Tibial nerve (tissue), 3 donors: ENCODE data around the gene CDCA5.

Experiments used
- CTCF ChIP-seq, 5 experiments: fragments of 200-600 bp in 3 of 5; fragments of 450-650 bp in 2 of 5; sonication (generic) in 3 of 5; IDR thresholded peaks; one replicate each; pipeline ENCODE4 v1.5.1; 2016 to 2019; ENCODE audit warnings: antibody characterized with exemption in 5 of 5, mild to moderate bottlenecking in 3 of 5, moderate library complexity in 2 of 5
- POLR2A ChIP-seq, 2 donors: fragments of 450-650 bp; IDR thresholded peaks; one replicate each; pipeline ENCODE4 v1.6.1; 2017; ENCODE audit warnings: antibody characterized with exemption in 2 of 2, mild to moderate bottlenecking in 2 of 2, moderate library complexity in 2 of 2

- TF ChIP-seq CTCF (IDR thresholded peaks at IDR 0.05) (no peak), POLR2A (IDR thresholded peaks at IDR 0.05) (no peak)
These were observed 23.6 kb downstream of the CDCA5 start for GRCh38 chr11:65059959-65060824.
